Measurements from ENCODE around the gene SH3D19.
A peak's percentile ranks its signal among the peaks of the same experiment; 100 is the strongest.
"Not testable (repeated sequence)": the region's sequence is repeated elsewhere in the genome, so short reads cannot be mapped to it uniquely, and the experiment has no call there.

Gene SH3D19

DNA sequence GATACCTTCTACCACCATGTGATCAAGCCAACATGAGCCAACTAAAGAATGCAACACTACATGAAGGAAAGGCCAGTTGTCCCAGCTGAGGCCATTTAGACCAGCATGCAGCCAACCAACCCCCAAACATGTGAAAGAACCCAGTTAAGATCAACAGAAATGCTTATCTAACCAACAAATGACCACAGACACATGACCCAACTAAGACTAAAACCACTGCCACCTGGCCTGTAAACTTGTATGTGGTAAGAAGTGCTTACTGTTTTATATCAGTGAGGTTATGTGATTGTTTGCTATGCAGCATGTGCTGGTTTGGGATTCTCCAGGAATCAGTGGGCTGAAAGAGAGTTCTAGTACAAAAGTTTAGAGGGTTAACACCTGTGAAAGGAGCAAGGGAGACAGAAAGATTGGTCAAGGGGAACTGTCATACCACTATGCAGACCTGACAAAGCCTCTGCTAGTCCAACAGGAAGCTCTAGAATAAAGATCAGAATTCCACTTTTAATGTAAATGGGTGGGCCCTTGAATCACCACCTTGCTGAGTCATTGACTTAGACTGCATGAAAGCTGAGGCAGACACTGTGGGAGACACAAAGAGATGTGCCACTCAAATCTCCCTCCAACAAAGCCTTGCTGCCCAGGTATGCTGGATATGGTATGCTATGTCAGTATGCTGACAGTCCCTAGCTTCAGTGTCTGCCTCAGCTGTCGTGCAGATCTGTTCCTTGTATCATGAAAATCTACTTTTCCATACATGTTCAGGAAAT is 6.1 kb upstream of the SH3D19 start:
- TF ChIP-seq, protein P1, sequence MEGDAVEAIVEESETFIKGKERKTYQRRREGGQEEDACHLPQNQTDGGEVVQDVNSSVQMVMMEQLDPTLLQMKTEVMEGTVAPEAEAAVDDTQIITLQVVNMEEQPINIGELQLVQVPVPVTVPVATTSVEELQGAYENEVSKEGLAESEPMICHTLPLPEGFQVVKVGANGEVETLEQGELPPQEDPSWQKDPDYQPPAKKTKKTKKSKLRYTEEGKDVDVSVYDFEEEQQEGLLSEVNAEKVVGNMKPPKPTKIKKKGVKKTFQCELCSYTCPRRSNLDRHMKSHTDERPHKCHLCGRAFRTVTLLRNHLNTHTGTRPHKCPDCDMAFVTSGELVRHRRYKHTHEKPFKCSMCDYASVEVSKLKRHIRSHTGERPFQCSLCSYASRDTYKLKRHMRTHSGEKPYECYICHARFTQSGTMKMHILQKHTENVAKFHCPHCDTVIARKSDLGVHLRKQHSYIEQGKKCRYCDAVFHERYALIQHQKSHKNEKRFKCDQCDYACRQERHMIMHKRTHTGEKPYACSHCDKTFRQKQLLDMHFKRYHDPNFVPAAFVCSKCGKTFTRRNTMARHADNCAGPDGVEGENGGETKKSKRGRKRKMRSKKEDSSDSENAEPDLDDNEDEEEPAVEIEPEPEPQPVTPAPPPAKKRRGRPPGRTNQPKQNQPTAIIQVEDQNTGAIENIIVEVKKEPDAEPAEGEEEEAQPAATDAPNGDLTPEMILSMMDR (IDR thresholded peaks at IDR 0.05; ENCODE audit: low read depth, low read length): no peak
- H3K4me3 ChIP-seq (ENCODE audit: low read depth, low read length): no peak overlapping the region

GRCh38 chr4:151329217-151330007 is 4.0 kb upstream of the SH3D19 start:
- TF ChIP-seq, protein P1 (IDR thresholded peaks at IDR 0.05; ENCODE audit: low read depth, low read length): no peak
- H3K4me3 ChIP-seq (ENCODE audit: low read depth, low read length): no peak overlapping the region

- H3K4me3 ChIP-seq (ENCODE audit: low read depth, low read length): peak overlapping the region; percentile 72
These were observed 493 bp upstream of the SH3D19 start for GRCh38 chr4:151325949-151326246.

GRCh38 chr4:151324752-151325110 is 674 bp downstream of the SH3D19 start:
- TF ChIP-seq, protein P1 (IDR thresholded peaks at IDR 0.05; ENCODE audit: low read depth, low read length): no peak

More at GRCh38 chr4:151325949-151326246, 493 bp upstream of the SH3D19 start:
- TF ChIP-seq, protein P1 (IDR thresholded peaks at IDR 0.05; ENCODE audit: low read depth, low read length): no peak

GRCh38 chr4:151324124-151324751 is 1.2 kb downstream of the SH3D19 start:
- H3K4me3 ChIP-seq (ENCODE audit: low read depth, low read length): peak overlapping the region; percentile 72
- TF ChIP-seq, protein P1 (IDR thresholded peaks at IDR 0.05; ENCODE audit: low read depth, low read length): no peak

More at GRCh38 chr4:151324752-151325110, 674 bp downstream of the SH3D19 start:
- peak overlapping the region; percentile 72 for H3K4me3 ChIP-seq (ENCODE audit: low read depth, low read length)

DNA sequence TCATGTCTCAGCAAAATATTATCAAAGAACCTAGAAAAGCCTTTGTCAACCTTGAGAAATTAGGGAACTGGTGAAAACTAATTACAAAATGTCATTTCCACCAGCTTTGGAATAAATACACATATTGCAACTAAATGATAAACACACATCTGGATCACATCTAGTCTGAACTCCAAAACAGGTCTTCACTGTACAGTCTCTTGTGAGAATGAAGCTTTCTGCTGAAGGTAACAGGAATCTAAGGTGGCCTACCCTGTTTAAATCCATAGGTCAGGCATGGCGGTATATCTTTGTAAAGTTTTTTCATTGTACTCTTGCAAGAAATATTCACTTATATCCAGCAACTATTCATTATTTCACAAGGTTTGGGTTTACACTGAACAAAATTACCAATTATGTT is 1.7 kb downstream of the SH3D19 start:
- no peak overlapping the region for H3K4me3 ChIP-seq (ENCODE audit: low read depth, low read length)
- TF ChIP-seq, protein P1 (IDR thresholded peaks at IDR 0.05; ENCODE audit: low read depth, low read length): no peak

DNA sequence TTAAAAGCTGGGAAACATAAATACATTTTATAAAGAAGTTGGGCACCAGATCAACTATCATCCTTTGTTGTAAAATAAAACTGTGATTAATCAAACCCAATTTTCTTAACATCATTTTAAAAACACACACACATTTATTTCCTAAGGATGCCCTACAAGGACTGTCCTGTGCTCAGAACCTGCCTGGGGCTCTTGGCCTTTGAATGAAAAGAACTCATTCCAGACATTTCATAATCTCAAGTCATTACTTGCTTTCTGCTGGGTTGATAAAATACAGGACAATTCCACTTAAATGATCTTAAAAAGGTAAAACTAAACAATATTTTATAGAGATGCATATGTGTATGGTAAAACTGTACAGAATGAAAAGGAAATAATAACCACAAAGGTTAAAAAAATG is 2.8 kb downstream of the SH3D19 start:
- TF ChIP-seq, protein P1 (IDR thresholded peaks at IDR 0.05; ENCODE audit: low read depth, low read length): no peak
- no peak overlapping the region for H3K4me3 ChIP-seq (ENCODE audit: low read depth, low read length)

- H3K4me3 ChIP-seq (ENCODE audit: low read depth, low read length): not testable (repeated sequence)
These were observed 3.2 kb downstream of the SH3D19 start for GRCh38 chr4:151322161-151322560.

Data from WI38 (cell line).